Measurements from ENCODE around the gene KRTAP10-5.

KRTAP10-5 gene

GRCh38 chr21:44572959-44573583, 7.3 kb downstream of the KRTAP10-5 start:
- TF ChIP-seq, protein P1, sequence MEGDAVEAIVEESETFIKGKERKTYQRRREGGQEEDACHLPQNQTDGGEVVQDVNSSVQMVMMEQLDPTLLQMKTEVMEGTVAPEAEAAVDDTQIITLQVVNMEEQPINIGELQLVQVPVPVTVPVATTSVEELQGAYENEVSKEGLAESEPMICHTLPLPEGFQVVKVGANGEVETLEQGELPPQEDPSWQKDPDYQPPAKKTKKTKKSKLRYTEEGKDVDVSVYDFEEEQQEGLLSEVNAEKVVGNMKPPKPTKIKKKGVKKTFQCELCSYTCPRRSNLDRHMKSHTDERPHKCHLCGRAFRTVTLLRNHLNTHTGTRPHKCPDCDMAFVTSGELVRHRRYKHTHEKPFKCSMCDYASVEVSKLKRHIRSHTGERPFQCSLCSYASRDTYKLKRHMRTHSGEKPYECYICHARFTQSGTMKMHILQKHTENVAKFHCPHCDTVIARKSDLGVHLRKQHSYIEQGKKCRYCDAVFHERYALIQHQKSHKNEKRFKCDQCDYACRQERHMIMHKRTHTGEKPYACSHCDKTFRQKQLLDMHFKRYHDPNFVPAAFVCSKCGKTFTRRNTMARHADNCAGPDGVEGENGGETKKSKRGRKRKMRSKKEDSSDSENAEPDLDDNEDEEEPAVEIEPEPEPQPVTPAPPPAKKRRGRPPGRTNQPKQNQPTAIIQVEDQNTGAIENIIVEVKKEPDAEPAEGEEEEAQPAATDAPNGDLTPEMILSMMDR (IDR thresholded peaks at IDR 0.05; ENCODE audit: control insufficient read depth, extremely low read depth, insufficient read depth), result no peak
- H3K4me3 ChIP-seq (ENCODE audit: low read depth, low read length), result no peak overlapping the region
- no peak for DNase-seq (ENCODE audit: low read depth)

- no peak overlapping the region for H3K4me3 ChIP-seq (ENCODE audit: low read depth, low read length)
- TF ChIP-seq, protein P1 (IDR thresholded peaks at IDR 0.05; ENCODE audit: control insufficient read depth, extremely low read depth, insufficient read depth), result no peak
- DNase-seq (ENCODE audit: low read depth), result no peak
Observed at GRCh38 chr21:44571844-44572782, 8.3 kb downstream of the KRTAP10-5 start.

DNA sequence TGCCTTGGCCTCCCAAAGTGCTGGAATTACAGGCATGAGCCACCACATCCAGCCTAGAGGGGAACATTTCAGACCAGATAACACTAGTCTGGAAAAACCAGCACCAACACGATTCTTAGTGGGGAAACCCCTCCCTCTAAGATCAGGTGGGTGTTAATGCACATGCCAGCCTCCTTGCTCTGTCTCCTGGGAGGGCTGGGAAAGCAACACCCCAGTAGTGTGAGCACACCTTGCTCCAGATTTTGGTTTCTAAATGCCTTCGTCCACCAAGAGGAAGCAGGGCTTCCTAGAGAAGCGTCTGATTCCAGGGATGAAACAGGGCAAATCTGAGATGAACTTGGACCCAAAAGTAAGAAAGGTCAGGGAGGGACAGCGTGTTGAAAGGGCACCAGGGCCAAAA, 9.1 kb downstream of the KRTAP10-5 start:
- no peak overlapping the region for H3K4me3 ChIP-seq (ENCODE audit: low read depth, low read length)
- no peak for DNase-seq (ENCODE audit: low read depth)
- TF ChIP-seq, protein P1 (IDR thresholded peaks at IDR 0.05; ENCODE audit: control insufficient read depth, extremely low read depth, insufficient read depth), result no peak

GRCh38 chr21:44569861-44570517, 10.4 kb downstream of the KRTAP10-5 start:
- DNase-seq (ENCODE audit: low read depth), result no peak
- TF ChIP-seq, protein P1 (IDR thresholded peaks at IDR 0.05; ENCODE audit: control insufficient read depth, extremely low read depth, insufficient read depth), result no peak
- no peak overlapping the region for H3K4me3 ChIP-seq (ENCODE audit: low read depth, low read length)

DNA sequence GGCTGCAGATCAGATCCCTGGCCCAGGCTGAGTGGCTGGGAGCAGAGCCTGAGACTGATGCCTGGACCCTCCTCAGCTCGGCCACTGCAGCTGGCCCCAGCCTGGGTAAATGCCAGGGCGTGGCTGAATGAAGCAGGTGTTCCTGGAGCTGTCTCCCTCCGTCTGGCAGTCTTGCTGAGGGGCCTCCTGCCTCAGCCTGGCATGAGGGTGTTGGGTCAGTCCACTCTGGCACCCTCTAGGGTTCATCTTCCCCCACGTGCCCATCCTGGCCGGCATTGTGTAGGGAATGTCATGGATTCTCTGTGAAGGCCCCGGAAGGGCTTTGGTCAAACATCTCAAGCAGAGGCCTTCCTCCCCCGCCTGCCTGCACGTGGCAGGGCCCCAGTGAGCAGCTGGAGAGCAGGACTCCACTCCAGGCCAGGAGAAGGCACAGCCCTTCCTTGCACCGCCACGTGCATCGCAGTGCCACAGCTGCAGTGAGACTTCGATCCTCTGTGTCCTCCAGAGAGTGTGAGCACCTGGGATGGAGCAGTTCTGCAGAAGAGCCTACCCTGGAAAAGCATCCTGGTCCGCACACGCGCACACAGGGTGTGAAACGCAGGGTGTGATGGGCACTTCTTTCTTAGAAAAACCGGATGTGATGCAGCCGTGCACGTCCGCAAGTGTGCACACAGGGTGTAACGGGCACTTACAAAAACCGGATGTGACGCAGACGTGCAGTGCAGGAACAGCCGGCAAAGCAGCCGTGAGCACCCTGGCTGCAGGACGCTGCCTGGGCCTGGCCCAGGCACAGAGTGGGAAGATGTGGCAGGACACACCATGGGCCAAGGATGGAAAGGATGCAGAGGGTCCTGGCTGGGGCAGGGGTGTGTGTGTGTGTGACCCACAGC, 11.5 kb downstream of the KRTAP10-5 start:
- H3K4me3 ChIP-seq (ENCODE audit: low read depth, low read length), result no peak overlapping the region
- DNase-seq (ENCODE audit: low read depth), result no peak
- TF ChIP-seq, protein P1 (IDR thresholded peaks at IDR 0.05; ENCODE audit: control insufficient read depth, extremely low read depth, insufficient read depth), result no peak

- TF ChIP-seq, protein P1 (IDR thresholded peaks at IDR 0.05; ENCODE audit: control insufficient read depth, extremely low read depth, insufficient read depth), result no peak
- H3K4me3 ChIP-seq (ENCODE audit: low read depth, low read length), result no peak overlapping the region
- no peak for DNase-seq (ENCODE audit: low read depth)
Observed at GRCh38 chr21:44568261-44568660, 12.1 kb downstream of the KRTAP10-5 start.

Measured in LNCaP clone FGC (cell line).